GM21515 (cell line): ENCODE data around the gene SCYL1.

Experiments
- ATAC-seq: cut with Tn5 transposase; IDR thresholded peaks from one replicate; pipeline ENCODE4 v1.9.1; 2021; ENCODE audit not compliant: unreplicated experiment

The SCYL1 gene

DNA sequence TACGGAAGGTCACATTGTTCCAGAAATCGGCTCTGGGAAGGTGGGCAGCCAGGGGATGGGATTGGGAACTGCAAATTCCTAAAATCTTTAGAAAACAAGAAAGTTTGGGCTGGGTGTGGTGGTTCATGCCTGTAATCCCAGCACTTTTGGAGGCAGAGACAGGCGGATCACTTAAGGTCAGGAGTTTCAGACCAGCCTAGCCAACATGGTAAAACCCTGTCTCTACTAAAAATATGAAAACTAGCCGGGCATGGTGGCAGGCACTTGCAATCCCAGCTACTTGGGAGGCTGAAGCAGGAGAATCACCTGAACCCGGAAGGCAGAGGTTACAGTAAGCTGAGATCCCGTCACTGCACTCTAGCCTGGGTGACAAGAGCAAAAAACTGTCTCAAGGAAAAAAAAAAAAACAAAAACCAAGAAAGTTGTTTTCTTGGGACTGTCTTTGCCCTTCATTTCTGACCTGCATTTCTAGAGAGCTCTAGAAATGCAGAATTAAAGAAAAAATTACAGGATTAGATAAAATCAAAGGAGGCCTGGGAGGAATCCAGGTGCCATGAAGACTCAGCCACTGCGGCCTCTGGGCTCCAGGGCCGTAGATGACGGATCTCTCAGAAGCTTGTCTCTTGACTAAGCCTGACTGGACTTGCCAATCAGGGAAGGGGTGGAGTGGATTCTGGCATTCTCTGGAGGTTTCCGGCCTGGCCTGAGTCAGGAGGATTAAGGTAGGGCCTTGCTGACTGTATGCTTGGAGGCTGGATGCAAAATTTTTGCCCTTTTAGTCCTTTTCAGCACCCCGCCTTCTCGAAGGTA is 31.3 kb upstream of the SCYL1 start:
- ATAC-seq: no peak

DNA sequence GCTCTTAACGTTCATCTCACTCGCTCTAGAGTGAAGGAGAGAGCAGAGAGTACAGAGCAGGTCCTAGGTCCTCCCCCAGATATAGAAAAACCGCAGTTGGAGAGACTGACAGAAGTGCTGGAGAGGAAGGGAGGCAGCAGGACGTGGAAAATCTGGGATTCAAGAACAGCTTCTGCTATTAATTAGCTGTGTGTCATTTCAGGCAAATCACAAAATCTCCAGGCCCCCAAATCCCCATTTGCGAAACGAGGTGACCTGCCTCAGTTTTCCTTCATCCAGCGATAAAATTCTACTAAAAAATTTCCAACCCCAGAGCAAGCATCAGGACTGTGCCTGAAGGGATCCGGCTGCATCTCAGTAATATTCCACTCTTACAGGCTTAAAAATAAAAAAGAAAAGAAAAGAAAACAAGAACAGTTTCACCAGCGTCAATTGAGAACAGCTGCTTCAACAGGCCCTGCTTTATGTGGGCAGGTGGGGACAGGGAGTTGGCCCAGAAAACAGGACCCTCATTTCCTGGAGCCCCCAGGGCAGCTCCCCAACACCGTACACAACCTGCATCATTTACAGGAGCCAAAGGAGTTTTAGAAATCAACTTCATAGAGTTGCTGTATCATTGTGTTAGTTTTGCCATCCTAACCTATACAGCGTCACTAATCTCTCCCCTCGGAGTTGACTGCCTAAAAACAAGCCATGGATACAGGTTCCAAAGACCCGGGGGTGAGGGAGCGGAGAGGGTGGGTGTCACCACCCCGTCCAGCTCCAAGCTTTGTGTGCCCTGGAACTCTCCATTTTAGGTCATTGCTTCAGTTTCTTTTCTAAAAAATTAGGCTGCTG is 28.4 kb upstream of the SCYL1 start:
- ATAC-seq: peak; percentile 0

DNA sequence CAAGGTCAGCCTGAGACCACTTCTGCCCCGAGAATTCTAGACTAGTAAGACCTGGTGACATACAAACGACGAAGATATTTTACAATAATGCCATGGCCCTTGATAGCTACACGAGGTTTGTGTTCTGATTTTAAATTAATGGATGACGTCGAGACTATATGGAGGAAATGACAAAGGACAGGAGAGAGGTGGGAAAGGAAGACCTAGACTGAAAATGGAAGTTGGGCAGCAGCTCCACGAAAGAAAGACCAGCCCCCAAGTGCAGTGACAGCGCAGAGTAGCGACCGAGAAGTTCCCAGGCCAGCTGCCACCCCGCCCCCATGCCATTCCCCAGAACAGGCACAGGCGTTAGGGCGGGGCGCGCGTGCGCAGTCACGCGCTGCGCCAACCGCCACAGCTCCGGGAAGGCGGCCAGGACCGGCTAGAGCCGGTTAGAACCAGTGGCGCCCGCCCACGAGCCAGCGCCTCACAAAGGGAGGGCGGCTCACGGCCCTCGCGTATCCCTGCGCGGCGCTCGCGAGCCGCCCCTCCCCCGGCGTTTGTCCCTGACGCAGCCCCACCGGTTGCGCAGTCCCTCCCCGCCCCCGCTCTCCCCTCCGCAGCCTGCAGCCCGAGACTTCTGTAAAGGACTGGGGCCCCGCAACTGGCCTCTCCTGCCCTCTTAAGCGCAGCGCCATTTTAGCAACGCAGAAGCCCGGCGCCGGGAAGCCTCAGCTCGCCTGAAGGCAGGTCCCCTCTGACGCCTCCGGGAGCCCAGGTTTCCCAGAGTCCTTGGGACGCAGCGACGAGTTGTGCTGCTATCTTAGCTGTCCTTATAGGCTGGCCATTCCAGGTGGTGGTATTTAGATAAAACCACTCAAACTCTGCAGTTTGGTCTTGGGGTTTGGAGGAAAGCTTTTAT is 27.5 kb upstream of the SCYL1 start:
- peak; percentile 57 for ATAC-seq

DNA sequence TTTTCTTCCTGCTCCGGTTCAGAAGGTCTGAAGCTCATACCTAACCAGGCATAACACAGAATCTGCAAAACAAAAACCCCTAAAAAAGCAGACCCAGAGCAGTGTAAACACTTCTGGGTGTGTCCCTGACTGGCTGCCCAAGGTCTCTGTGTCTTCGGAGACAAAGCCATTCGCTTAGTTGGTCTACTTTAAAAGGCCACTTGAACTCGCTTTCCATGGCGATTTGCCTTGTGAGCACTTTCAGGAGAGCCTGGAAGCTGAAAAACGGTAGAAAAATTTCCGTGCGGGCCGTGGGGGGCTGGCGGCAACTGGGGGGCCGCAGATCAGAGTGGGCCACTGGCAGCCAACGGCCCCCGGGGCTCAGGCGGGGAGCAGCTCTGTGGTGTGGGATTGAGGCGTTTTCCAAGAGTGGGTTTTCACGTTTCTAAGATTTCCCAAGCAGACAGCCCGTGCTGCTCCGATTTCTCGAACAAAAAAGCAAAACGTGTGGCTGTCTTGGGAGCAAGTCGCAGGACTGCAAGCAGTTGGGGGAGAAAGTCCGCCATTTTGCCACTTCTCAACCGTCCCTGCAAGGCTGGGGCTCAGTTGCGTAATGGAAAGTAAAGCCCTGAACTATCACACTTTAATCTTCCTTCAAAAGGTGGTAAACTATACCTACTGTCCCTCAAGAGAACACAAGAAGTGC is 26.7 kb upstream of the SCYL1 start:
- no peak for ATAC-seq

DNA sequence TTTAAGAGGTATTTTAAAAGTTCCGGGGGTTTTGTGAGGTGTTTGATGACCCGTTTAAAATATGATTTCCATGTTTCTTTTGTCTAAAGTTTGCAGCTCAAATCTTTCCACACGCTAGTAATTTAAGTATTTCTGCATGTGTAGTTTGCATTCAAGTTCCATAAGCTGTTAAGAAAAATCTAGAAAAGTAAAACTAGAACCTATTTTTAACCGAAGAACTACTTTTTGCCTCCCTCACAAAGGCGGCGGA is 26.2 kb upstream of the SCYL1 start:
- no peak for ATAC-seq

DNA sequence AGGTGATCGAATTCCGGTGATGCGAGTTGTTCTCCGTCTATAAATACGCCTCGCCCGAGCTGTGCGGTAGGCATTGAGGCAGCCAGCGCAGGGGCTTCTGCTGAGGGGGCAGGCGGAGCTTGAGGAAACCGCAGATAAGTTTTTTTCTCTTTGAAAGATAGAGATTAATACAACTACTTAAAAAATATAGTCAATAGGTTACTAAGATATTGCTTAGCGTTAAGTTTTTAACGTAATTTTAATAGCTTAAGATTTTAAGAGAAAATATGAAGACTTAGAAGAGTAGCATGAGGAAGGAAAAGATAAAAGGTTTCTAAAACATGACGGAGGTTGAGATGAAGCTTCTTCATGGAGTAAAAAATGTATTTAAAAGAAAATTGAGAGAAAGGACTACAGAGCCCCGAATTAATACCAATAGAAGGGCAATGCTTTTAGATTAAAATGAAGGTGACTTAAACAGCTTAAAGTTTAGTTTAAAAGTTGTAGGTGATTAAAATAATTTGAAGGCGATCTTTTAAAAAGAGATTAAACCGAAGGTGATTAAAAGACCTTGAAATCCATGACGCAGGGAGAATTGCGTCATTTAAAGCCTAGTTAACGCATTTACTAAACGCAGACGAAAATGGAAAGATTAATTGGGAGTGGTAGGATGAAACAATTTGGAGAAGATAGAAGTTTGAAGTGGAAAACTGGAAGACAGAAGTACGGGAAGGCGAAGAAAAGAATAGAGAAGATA is 25.7 kb upstream of the SCYL1 start, which contains the start of gene MALAT1:
Gene MALAT1 (plus strand): TSS at position 69 of the 736 bp plus-strand sequence.
- no peak for ATAC-seq

DNA sequence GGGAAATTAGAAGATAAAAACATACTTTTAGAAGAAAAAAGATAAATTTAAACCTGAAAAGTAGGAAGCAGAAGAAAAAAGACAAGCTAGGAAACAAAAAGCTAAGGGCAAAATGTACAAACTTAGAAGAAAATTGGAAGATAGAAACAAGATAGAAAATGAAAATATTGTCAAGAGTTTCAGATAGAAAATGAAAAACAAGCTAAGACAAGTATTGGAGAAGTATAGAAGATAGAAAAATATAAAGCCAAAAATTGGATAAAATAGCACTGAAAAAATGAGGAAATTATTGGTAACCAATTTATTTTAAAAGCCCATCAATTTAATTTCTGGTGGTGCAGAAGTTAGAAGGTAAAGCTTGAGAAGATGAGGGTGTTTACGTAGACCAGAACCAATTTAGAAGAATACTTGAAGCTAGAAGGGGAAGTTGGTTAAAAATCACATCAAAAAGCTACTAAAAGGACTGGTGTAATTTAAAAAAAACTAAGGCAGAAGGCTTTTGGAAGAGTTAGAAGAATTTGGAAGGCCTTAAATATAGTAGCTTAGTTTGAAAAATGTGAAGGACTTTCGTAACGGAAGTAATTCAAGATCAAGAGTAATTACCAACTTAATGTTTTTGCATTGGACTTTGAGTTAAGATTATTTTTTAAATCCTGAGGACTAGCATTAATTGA is 25.0 kb upstream of the SCYL1 start:
- ATAC-seq: no peak

DNA sequence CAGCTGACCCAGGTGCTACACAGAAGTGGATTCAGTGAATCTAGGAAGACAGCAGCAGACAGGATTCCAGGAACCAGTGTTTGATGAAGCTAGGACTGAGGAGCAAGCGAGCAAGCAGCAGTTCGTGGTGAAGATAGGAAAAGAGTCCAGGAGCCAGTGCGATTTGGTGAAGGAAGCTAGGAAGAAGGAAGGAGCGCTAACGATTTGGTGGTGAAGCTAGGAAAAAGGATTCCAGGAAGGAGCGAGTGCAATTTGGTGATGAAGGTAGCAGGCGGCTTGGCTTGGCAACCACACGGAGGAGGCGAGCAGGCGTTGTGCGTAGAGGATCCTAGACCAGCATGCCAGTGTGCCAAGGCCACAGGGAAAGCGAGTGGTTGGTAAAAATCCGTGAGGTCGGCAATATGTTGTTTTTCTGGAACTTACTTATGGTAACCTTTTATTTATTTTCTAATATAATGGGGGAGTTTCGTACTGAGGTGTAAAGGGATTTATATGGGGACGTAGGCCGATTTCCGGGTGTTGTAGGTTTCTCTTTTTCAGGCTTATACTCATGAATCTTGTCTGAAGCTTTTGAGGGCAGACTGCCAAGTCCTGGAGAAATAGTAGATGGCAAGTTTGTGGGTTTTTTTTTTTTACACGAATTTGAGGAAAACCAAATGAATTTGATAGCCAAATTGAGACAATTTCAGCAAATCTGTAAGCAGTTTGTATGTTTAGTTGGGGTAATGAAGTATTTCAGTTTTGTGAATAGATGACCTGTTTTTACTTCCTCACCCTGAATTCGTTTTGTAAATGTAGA is 24.3 kb upstream of the SCYL1 start:
- ATAC-seq: no peak

DNA sequence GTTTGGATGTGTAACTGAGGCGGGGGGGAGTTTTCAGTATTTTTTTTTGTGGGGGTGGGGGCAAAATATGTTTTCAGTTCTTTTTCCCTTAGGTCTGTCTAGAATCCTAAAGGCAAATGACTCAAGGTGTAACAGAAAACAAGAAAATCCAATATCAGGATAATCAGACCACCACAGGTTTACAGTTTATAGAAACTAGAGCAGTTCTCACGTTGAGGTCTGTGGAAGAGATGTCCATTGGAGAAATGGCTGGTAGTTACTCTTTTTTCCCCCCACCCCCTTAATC is 23.8 kb upstream of the SCYL1 start:
- ATAC-seq: no peak

DNA sequence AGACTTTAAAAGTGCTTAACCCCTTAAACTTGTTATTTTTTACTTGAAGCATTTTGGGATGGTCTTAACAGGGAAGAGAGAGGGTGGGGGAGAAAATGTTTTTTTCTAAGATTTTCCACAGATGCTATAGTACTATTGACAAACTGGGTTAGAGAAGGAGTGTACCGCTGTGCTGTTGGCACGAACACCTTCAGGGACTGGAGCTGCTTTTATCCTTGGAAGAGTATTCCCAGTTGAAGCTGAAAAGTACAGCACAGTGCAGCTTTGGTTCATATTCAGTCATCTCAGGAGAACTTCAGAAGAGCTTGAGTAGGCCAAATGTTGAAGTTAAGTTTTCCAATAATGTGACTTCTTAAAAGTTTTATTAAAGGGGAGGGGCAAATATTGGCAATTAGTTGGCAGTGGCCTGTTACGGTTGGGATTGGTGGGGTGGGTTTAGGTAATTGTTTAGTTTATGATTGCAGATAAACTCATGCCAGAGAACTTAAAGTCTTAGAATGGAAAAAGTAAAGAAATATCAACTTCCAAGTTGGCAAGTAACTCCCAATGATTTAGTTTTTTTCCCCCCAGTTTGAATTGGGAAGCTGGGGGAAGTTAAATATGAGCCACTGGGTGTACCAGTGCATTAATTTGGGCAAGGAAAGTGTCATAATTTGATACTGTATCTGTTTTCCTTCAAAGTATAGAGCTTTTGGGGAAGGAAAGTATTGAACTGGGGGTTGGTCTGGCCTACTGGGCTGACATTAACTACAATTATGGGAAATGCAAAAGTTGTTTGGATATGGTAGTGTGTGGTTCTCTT is 23.2 kb upstream of the SCYL1 start:
- no peak for ATAC-seq

DNA sequence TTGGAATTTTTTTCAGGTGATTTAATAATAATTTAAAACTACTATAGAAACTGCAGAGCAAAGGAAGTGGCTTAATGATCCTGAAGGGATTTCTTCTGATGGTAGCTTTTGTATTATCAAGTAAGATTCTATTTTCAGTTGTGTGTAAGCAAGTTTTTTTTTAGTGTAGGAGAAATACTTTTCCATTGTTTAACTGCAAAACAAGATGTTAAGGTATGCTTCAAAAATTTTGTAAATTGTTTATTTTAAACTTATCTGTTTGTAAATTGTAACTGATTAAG is 22.7 kb upstream of the SCYL1 start:
- no peak for ATAC-seq

DNA sequence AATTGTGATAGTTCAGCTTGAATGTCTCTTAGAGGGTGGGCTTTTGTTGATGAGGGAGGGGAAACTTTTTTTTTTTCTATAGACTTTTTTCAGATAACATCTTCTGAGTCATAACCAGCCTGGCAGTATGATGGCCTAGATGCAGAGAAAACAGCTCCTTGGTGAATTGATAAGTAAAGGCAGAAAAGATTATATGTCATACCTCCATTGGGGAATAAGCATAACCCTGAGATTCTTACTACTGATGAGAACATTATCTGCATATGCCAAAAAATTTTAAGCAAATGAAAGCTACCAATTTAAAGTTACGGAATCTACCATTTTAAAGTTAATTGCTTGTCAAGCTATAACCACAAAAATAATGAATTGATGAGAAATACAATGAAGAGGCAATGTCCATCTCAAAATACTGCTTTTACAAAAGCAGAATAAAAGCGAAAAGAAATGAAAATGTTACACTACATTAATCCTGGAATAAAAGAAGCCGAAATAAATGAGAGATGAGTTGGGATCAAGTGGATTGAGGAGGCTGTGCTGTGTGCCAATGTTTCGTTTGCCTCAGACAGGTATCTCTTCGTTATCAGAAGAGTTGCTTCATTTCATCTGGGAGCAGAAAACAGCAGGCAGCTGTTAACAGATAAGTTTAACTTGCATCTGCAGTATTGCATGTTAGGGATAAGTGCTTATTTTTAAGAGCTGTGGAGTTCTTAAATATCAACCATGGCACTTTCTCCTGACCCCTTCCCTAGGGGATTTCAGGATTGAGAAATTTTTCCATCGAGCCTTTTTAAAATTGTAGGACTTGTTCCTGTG is 22.1 kb upstream of the SCYL1 start:
- no peak for ATAC-seq

DNA sequence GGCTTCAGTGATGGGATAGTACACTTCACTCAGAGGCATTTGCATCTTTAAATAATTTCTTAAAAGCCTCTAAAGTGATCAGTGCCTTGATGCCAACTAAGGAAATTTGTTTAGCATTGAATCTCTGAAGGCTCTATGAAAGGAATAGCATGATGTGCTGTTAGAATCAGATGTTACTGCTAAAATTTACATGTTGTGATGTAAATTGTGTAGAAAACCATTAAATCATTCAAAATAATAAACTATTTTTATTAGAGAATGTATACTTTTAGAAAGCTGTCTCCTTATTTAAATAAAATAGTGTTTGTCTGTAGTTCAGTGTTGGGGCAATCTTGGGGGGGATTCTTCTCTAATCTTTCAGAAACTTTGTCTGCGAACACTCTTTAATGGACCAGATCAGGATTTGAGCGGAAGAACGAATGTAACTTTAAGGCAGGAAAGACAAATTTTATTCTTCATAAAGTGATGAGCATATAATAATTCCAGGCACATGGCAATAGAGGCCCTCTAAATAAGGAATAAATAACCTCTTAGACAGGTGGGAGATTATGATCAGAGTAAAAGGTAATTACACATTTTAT is 21.4 kb upstream of the SCYL1 start:
- no peak for ATAC-seq

DNA sequence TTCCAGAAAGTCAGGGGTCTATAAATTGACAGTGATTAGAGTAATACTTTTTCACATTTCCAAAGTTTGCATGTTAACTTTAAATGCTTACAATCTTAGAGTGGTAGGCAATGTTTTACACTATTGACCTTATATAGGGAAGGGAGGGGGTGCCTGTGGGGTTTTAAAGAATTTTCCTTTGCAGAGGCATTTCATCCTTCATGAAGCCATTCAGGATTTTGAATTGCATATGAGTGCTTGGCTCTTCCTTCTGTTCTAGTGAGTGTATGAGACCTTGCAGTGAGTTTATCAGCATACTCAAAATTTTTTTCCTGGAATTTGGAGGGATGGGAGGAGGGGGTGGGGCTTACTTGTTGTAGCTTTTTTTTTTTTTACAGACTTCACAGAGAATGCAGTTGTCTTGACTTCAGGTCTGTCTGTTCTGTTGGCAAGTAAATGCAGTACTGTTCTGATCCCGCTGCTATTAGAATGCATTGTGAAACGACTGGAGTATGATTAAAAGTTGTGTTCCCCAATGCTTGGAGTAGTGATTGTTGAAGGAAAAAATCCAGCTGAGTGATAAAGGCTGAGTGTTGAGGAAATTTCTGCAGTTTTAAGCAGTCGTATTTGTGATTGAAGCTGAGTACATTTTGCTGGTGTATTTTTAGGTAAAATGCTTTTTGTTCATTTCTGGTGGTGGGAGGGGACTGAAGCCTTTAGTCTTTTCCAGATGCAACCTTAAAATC is 20.8 kb upstream of the SCYL1 start:
- ATAC-seq: no peak

DNA sequence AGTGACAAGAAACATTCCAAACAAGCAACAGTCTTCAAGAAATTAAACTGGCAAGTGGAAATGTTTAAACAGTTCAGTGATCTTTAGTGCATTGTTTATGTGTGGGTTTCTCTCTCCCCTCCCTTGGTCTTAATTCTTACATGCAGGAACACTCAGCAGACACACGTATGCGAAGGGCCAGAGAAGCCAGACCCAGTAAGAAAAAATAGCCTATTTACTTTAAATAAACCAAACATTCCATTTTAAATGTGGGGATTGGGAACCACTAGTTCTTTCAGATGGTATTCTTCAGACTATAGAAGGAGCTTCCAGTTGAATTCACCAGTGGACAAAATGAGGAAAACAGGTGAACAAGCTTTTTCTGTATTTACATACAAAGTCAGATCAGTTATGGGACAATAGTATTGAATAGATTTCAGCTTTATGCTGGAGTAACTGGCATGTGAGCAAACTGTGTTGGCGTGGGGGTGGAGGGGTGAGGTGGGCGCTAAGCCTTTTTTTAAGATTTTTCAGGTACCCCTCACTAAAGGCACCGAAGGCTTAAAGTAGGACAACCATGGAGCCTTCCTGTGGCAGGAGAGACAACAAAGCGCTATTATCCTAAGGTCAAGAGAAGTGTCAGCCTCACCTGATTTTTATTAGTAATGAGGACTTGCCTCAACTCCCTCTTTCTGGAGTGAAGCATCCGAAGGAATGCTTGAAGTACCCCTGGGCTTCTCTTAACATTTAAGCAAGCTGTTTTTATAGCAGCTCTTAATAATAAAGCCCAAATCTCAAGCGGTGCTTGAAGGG is 20.0 kb upstream of the SCYL1 start:
- ATAC-seq: no peak
